Retinal pigment epithelial cell (primary cell): Measurements from ENCODE around the gene USP25.

Experiments used
- DNase-seq: peaks from one replicate; pipeline ENCODE4 v3.0.0-alpha.2; 2010; ENCODE audit warnings: low read depth
- H3K4me3 ChIP-seq: 2 replicates; pipeline ENCODE4 v1.5.1; 2011; ENCODE audit warnings: mild to moderate bottlenecking, low read length, control low read depth, moderate library complexity
- CTCF ChIP-seq: conservative IDR thresholded peaks from 2 replicates; pipeline ENCODE4 v1.5.1; 2011; ENCODE audit warnings: low read depth, low read length, control low read depth, inconsistent platforms

USP25 gene

GRCh38 chr21:15742052-15742670 lies 12.4 kb downstream of the USP25 start:
- H3K4me3 ChIP-seq: no peak overlapping the region
- no peak for TF ChIP-seq CTCF
- DNase-seq: no peak

- no peak overlapping the region for H3K4me3 ChIP-seq
- no peak for DNase-seq
- no peak for TF ChIP-seq CTCF
These were observed 12.9 kb downstream of the USP25 start for GRCh38 chr21:15742694-15743093.

- TF ChIP-seq CTCF: no peak
- no peak overlapping the region for H3K4me3 ChIP-seq
- no peak for DNase-seq
These were observed 13.8 kb downstream of the USP25 start for GRCh38 chr21:15743593-15743992.

GRCh38 chr21:15744926-15745325 lies 15.1 kb downstream of the USP25 start:
- no peak for TF ChIP-seq CTCF
- no peak for DNase-seq
- no peak overlapping the region for H3K4me3 ChIP-seq

- DNase-seq: no peak
- H3K4me3 ChIP-seq: no peak overlapping the region
- TF ChIP-seq CTCF: no peak
These were observed 18.8 kb downstream of the USP25 start for GRCh38 chr21:15748586-15748985.

- no peak for DNase-seq
- no peak for TF ChIP-seq CTCF
- no peak overlapping the region for H3K4me3 ChIP-seq
These were observed 19.5 kb downstream of the USP25 start for GRCh38 chr21:15749082-15749860.

- H3K4me3 ChIP-seq: no peak overlapping the region
- no peak for DNase-seq
- no peak for TF ChIP-seq CTCF
These were observed 20.0 kb downstream of the USP25 start for GRCh38 chr21:15749861-15750159.
